Transverse colon (tissue), 4 donors: ENCODE measurements around the gene CIAO1. TPM values are rescaled to one million over a fixed set of nuclear protein-coding genes. Genes with fewer than 3 reads are reported as not detected.

Source experiments
- DNase-seq: peaks from one replicate; pipeline ENCODE4 v3.0.0-alpha.2; 2019
- H3K27ac ChIP-seq, 4 donors: fragments of 200-600 bp; sonication (generic); 2 replicates each; pipeline ENCODE4 v1.5.1; 2016 to 2018; ENCODE audit warnings: inconsistent platforms in 4 of 4
- H3K27me3 ChIP-seq: fragments of 200-600 bp; sonication (generic); 2 replicates; pipeline ENCODE4 v1.5.1; 2017; ENCODE audit warnings: inconsistent platforms
- H3K36me3 ChIP-seq, 4 donors: fragments of 200-600 bp; sonication (generic); 2 replicates each; pipeline ENCODE4 v1.5.1; 2017 to 2019; ENCODE audit warnings: inconsistent platforms in 4 of 4
- H3K4me1 ChIP-seq, 4 donors: fragments of 200-600 bp; sonication (generic); 2 replicates each; pipeline ENCODE4 v1.5.1; 2017 to 2020; ENCODE audit warnings: inconsistent platforms in 4 of 4
- H3K4me3 ChIP-seq, 4 donors: fragments of 200-600 bp; sonication (generic); 1 replicate in 1 of 4; 2 replicates in 3 of 4; pipeline versions ENCODE4 v1.5.1 to v1.6.1; 2017 to 2019; ENCODE audit warnings: inconsistent platforms in 4 of 4
- H3K9me3 ChIP-seq, 2 donors: fragments of 200-600 bp; sonication (generic); 2 replicates each; pipeline ENCODE4 v1.5.1; 2017 to 2019; ENCODE audit warnings: inconsistent platforms in 2 of 2
- CTCF ChIP-seq, 5 experiments: fragments of 200-600 bp in 3 of 5; fragments of 450-650 bp in 2 of 5; sonication (generic) in 3 of 5; IDR thresholded peaks; 1 replicate in 2 of 5; 2 replicates in 3 of 5; pipeline ENCODE4 v1.5.1; 2016 to 2017; ENCODE audit warnings: antibody characterized with exemption in 5 of 5, inconsistent platforms in 3 of 5, mild to moderate bottlenecking in 2 of 5, moderate library complexity in 1 of 5
- EP300 ChIP-seq: sonication (generic); formaldehyde crosslinking; IDR thresholded peaks from one replicate; pipeline ENCODE4 v1.6.1; 2017; ENCODE audit warnings: antibody characterized with exemption, low read depth
- POLR2A ChIP-seq: fragments of 450-650 bp; IDR thresholded peaks from one replicate; pipeline ENCODE4 v1.6.1; 2016; ENCODE audit warnings: antibody characterized with exemption, mild to moderate bottlenecking, moderate library complexity
- POLR2AphosphoS5 ChIP-seq, 3 donors: sonication (generic); formaldehyde crosslinking; IDR thresholded peaks; one replicate each; pipeline ENCODE4 v1.6.1; 2016; ENCODE audit warnings: antibody characterized with exemption in 3 of 3
- WGBS, 2 donors: methylation state at CpG; one replicate each; pipeline ENCODE4 v1.1.5; 2018; ENCODE audit warnings: low coverage in 1 of 2; 5-methylcytosine and 5-hydroxymethylcytosine counted together
- in situ Hi-C, 4 donors: fragments of 200-750 bp; cut with MboI; loops; one replicate each; pipeline versions ENCODE4 v1.15.0 to v1.15.1; 2017; ENCODE audit warnings: low sequenced_read_pairs in 3 of 4, low pct_ligation_motif_present in 1 of 4, low pct_unique_long_range_greater_than_20kb in 1 of 4
- intact Hi-C: fragments of 100-400 bp; cut with DNase I; formaldehyde crosslinking; loops from one replicate; pipeline ENCODE4 v1.15.1; 2023; ENCODE audit warnings: low total_unique reads
- total RNA-seq, 4 donors: library from RNA; depleted of rRNA; stranded (reverse); fragments of >200 nt; gene quantifications; one replicate each; pipeline ENCODE4 v1.1.0, GENCODE V29; 2016

Gene CIAO1
- total RNA-seq, 4 donors from 2014 or later: 114 to 220 (median 143) TPM

- no peak overlapping the region for H3K4me3 ChIP-seq
- in situ Hi-C loops (no loop called here), intact Hi-C loops (no loop called here)
- TF ChIP-seq EP300: no peak
- TF ChIP-seq CTCF (IDR thresholded peaks at IDR 0.05): no peak
- no peak for TF ChIP-seq POLR2AphosphoS5 (IDR thresholded peaks at IDR 0.05)
- TF ChIP-seq POLR2A: no peak
- no peak overlapping the region for H3K27ac ChIP-seq
- H3K27me3 ChIP-seq: no peaks in the 10 kb centered on the region
- WGBS, 2 donors: 86 to 93% methylated on average over 3 of the region's 3 CpGs
- DNase-seq: no peak
- no peaks in the 10 kb centered on the region for H3K36me3 ChIP-seq
- H3K9me3 ChIP-seq: no peaks in the 10 kb centered on the region
- H3K4me1 ChIP-seq: peaks cover 0 to 3% (median 0%) of the 10 kb centered on the region in 4 donors
These were observed 26.9 kb upstream of the CIAO1 start for GRCh38 chr2:96239091-96239490.

GRCh38 chr2:96239745-96240264 lies 26.2 kb upstream of the CIAO1 start:
- H3K27ac ChIP-seq: no peak overlapping the region
- no peak for DNase-seq
- H3K36me3 ChIP-seq: no peaks in the 10 kb centered on the region
- peaks cover 0 to 3% (median 0%) of the 10 kb centered on the region in 4 donors for H3K4me1 ChIP-seq
- no peak for TF ChIP-seq EP300
- TF ChIP-seq POLR2A: no peak
- TF ChIP-seq POLR2AphosphoS5 (IDR thresholded peaks at IDR 0.05): no peak
- no peak for TF ChIP-seq CTCF (IDR thresholded peaks at IDR 0.05)
- H3K4me3 ChIP-seq: no peak overlapping the region
- no peaks in the 10 kb centered on the region for H3K9me3 ChIP-seq
- H3K27me3 ChIP-seq: no peaks in the 10 kb centered on the region
- in situ Hi-C loops: no loop called here
- WGBS, 2 donors: 92 to 98% methylated on average over 5 to 9 of the region's 9 CpGs
- intact Hi-C loops: no loop called here

- Histone ChIP-seq H3K27ac (no peak overlapping the region), H3K9me3 (no peaks in the 10 kb centered on the region), H3K4me1 (peaks cover 0 to 3% (median 0%) of the 10 kb centered on the region in 4 donors), H3K27me3 (no peaks in the 10 kb centered on the region), H3K4me3 (no peak overlapping the region), H3K36me3 (no peaks in the 10 kb centered on the region)
- DNase-seq: no peak
- WGBS, 2 donors: 96 to 100% methylated on average over 2 to 9 of the region's 9 CpGs
- intact Hi-C loops (no loop called here), in situ Hi-C loops (no loop called here)
- no peak for TF ChIP-seq EP300
- TF ChIP-seq CTCF (IDR thresholded peaks at IDR 0.05): no peak
- TF ChIP-seq POLR2AphosphoS5 (IDR thresholded peaks at IDR 0.05): no peak
- no peak for TF ChIP-seq POLR2A
These were observed 25.5 kb upstream of the CIAO1 start for GRCh38 chr2:96240341-96241038.

GRCh38 chr2:96241227-96241626 lies 24.8 kb upstream of the CIAO1 start:
- H3K27ac ChIP-seq: peak overlapping the region in 3 of 4 donors; percentile 71 to 80 (median 73)
- H3K9me3 ChIP-seq: no peaks in the 10 kb centered on the region
- WGBS, 2 donors: 88% methylated on average over 2 of the region's 2 CpGs; no CpG with 5 or more reads in 1 of the 2 donors
- H3K27me3 ChIP-seq: no peaks in the 10 kb centered on the region
- no peak overlapping the region for H3K4me3 ChIP-seq
- intact Hi-C loops: no loop called here
- H3K36me3 ChIP-seq: no peaks in the 10 kb centered on the region
- no peak for DNase-seq
- TF ChIP-seq POLR2AphosphoS5 (IDR thresholded peaks at IDR 0.05) (no peak), CTCF (IDR thresholded peaks at IDR 0.05) (no peak), POLR2A (no peak), EP300 (no peak)
- H3K4me1 ChIP-seq: peaks cover 0 to 3% (median 0%) of the 10 kb centered on the region in 4 donors
- in situ Hi-C loops: no loop called here
